ENCODE data around the gene PARD6A. TPM values are rescaled to one million over a fixed set of nuclear protein-coding genes. Genes with fewer than 3 reads are reported as not detected.
A peak's percentile ranks its signal among the peaks of the same experiment; 100 is the strongest.

Gene PARD6A
- total and polyA plus RNA-seq, 2 of the 13 experiments (the other 11 are each of a cell fraction or from before 2014, with no cell fraction given): 3.5 to 4.3 TPM

DNA sequence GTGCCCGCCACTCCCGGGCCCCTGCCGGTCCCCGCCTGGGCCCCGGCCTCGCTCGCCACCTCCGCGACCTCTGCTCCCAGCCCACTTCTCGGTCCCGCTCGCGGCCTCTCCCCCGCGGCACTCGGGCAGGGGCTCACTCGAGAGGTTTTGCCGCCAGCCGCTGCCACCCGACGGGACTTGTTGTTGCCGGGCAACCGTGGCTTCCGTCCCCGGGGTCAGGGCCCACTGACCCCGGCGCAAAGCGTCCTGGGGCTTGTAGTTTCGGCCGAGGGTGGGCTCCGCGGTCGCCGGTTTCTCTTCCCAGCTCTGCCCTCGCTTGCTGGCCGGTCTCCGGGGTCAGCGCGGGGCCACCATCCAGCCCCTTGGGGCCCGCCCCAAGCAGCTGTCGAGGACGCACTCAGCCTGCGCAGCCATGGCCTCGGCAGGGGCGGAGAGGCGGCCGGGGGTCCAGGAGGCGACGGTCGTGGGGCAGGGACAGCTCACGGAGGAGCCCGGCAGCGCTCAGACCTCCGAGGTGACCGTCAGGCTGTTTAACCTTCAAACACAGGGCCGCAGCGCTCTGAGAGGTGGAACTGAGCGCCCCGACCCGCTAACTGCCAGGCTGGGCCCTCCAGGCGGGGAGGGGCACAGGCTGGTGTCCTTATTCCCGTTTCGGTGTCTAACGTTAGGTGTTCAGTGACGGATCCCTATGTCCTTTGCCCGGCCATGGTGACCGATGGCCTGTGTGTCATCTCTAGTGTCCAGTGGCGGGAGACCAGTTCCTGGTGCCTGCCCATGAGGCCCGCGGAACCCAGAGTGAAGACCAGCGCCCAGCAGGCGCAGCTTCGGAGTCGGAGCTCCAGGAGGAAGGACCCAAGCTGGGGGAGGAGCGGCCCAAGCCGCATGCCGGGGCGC lies 6.0 kb downstream of the PARD6A start, which contains the start of the genes C16orf86 and ENKD1 (continued):
- TF ChIP-seq ARID2 (CRISPR knock-in tag; IDR thresholded peaks at IDR 0.05; ENCODE audit: borderline replicate concordance) (no peak), GATA4 (IDR thresholded peaks at IDR 0.05; ENCODE audit: borderline replicate concordance, low read depth) (no peak), KMT2A (CRISPR knock-in tag; IDR thresholded peaks at IDR 0.05) (no peak), ZFP36L1 (CRISPR knock-in tag; IDR thresholded peaks at IDR 0.05) (0 out of 2 replicates have a peak, but pooled peaks have one; percentile 23), PCBP2 (optimal IDR thresholded peaks at IDR 0.05; ENCODE audit: low read depth, low read length, poor library complexity, severe bottlenecking) (no peak), HIVEP1 (CRISPR knock-in tag; IDR thresholded peaks at IDR 0.05) (no peak; the same call in 1 of the 2 replicates), NFIC (IDR thresholded peaks at IDR 0.05; ENCODE audit: low read length) (no peak), ZNF878 (CRISPR knock-in tag; IDR thresholded peaks at IDR 0.05) (no peak), SIN3B (IDR thresholded peaks at IDR 0.05; ENCODE audit: low read length) (no peak), RBFOX2 (IDR thresholded peaks at IDR 0.05; ENCODE audit: low read depth, low read length) (peak; percentile 76), ZNF879 (CRISPR knock-in tag; IDR thresholded peaks at IDR 0.05) (no peak; the same call in 1 of the 2 replicates), ZNF619 (CRISPR knock-in tag; IDR thresholded peaks at IDR 0.05) (0 out of 2 replicates have a peak, but pooled peaks have one; percentile 70), ZNF766 (CRISPR knock-in tag; IDR thresholded peaks at IDR 0.05; ENCODE audit: borderline replicate concordance) (peak; percentile 68; the same call in 1 of the 2 replicates), ZNF891 (CRISPR knock-in tag; IDR thresholded peaks at IDR 0.05) (peak; percentile 38; the same call in 1 of the 2 replicates), CREM (IDR thresholded peaks at IDR 0.05) (peak; percentile 74), CREM (CRISPR knock-in tag; IDR thresholded peaks at IDR 0.05) (no peak), FOXJ3 (CRISPR knock-in tag; IDR thresholded peaks at IDR 0.05; ENCODE audit: borderline replicate concordance) (peak; percentile 81; the same call in 1 of the 2 replicates), MAF1 (CRISPR knock-in tag; IDR thresholded peaks at IDR 0.05; ENCODE audit: borderline replicate concordance) (no peak), HNF4A (CRISPR knock-in tag; IDR thresholded peaks at IDR 0.05) (peak; percentile 39; the same call in 1 of the 2 replicates), ZNF839 (CRISPR knock-in tag; IDR thresholded peaks at IDR 0.05; ENCODE audit: borderline replicate concordance) (no peak; the same call in 1 of the 2 replicates), BRD4 (CRISPR knock-in tag; IDR thresholded peaks at IDR 0.05) (peak; percentile 48; the same call in 1 of the 2 replicates), ZNF468 (CRISPR knock-in tag; IDR thresholded peaks at IDR 0.05) (0 out of 2 replicates have a peak, but pooled peaks have one; percentile 49), SKI (IDR thresholded peaks at IDR 0.05; ENCODE audit: partially characterized antibody) (peak; percentile 26), EEA1 (CRISPR knock-in tag; IDR thresholded peaks at IDR 0.05; ENCODE audit: borderline replicate concordance) (peak; percentile 59; the same call in 1 of the 2 replicates), ZNF224 (CRISPR knock-in tag; IDR thresholded peaks at IDR 0.05) (0 out of 2 replicates have a peak, but pooled peaks have one; percentile 65), UBTF (CRISPR knock-in tag; IDR thresholded peaks at IDR 0.05) (peak; percentile 66), MIER2 (CRISPR knock-in tag; IDR thresholded peaks at IDR 0.05) (no peak), NRL (CRISPR knock-in tag; IDR thresholded peaks at IDR 0.05; ENCODE audit: borderline replicate concordance) (0 out of 2 replicates have a peak, but pooled peaks have one; percentile 49)
- TF ChIP-seq, protein P1, sequence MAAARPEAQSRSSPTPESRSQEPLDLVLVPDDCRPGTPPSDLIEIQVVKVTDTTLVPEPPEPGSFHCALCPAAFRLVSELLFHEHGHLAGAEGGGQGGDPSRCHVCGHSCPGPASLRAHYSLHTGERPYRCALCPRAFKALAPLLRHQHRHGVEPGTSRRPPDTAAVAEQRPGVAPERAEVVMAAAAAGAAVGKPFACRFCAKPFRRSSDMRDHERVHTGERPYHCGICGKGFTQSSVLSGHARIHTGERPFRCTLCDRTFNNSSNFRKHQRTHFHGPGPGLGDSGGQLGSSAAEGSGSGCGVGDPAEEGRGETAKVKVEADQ (CRISPR knock-in tag; IDR thresholded peaks at IDR 0.05; ENCODE audit: borderline replicate concordance): no peak

Measured in HepG2 (cell line).